WTC11 (cell line): ENCODE results near the gene AK8. TPM values are rescaled to one million over a fixed set of nuclear protein-coding genes. Genes with fewer than 3 reads are reported as not detected.

ENCODE experiments used
- ATAC-seq: fragments of 200-7000 bp; cut with Tn5 transposase; 2 replicates; pipeline ENCODE4 v1.10.0; 2021; ENCODE audit warnings: mild to moderate bottlenecking, moderate library complexity
- CTCF ChIA-PET: fragments of 300-600 bp; sonication (Branson Sonifier 250); formaldehyde crosslinking; loops from one replicate; lab custom pipeline; 2021; ENCODE audit warnings: antibody characterized with exemption; lab: Charles Lee
- POLR2A ChIA-PET: fragments of 350-600 bp; sonication (Branson Sonifier 250); formaldehyde crosslinking; loops from one replicate; lab custom pipeline; 2021; ENCODE audit warnings: antibody characterized with exemption; lab: Charles Lee
- DNase-seq: peaks from one replicate; pipeline ENCODE4 v3.0.0; 2021; ENCODE audit warnings: low spot score
- H3K27ac Mint-ChIP-seq: 2 replicates; pipeline ENCODE4 v1.8.0; 2021; ENCODE audit warnings: mixed read lengths
- H3K27me3 Mint-ChIP-seq: 2 replicates; pipeline ENCODE4 v1.8.0; 2021; ENCODE audit warnings: low read depth, mild to moderate bottlenecking, moderate library complexity, mixed read lengths
- H3K36me3 Mint-ChIP-seq: 2 replicates; pipeline ENCODE4 v1.8.0; 2021; ENCODE audit warnings: mixed read lengths
- H3K4me1 Mint-ChIP-seq: 2 replicates; pipeline ENCODE4 v1.8.0; 2022; ENCODE audit warnings: mixed read lengths
- H3K4me3 Mint-ChIP-seq: 2 replicates; pipeline ENCODE4 v1.8.0; 2021; ENCODE audit warnings: mild to moderate bottlenecking, moderate library complexity, mixed read lengths
- H3K9me3 Mint-ChIP-seq: 2 replicates; pipeline ENCODE4 v1.8.0; 2021; ENCODE audit warnings: mixed read lengths
- ATF6 ChIP-seq: sonication (generic); formaldehyde crosslinking; IDR thresholded peaks from 2 replicates; pipeline ENCODE4 v1.8.1; 2023; ENCODE audit warnings: mild to moderate bottlenecking, missing genetic modification reagents
- CDX4 ChIP-seq: fragments of 250-450 bp; sonication (Bioruptor Pico); IDR thresholded peaks from 2 replicates; pipeline ENCODE4 v1.9.0; 2021; ENCODE audit warnings: moderate library complexity, mild to moderate bottlenecking, inconsistent platforms, borderline replicate concordance
- ERG ChIP-seq: fragments of 250-450 bp; sonication (Bioruptor Pico); IDR thresholded peaks from 2 replicates; pipeline ENCODE4 v1.8.0; 2021; ENCODE audit warnings: mild to moderate bottlenecking
- FOXJ3 ChIP-seq: sonication (generic); formaldehyde crosslinking; IDR thresholded peaks from 2 replicates; pipeline ENCODE4 v1.9.0; 2021; ENCODE audit warnings: missing genetic modification reagents, mild to moderate bottlenecking, borderline replicate concordance
- FOXK1 ChIP-seq: sonication (generic); formaldehyde crosslinking; IDR thresholded peaks from 2 replicates; pipeline ENCODE4 v1.8.0; 2022; ENCODE audit warnings: mild to moderate bottlenecking, moderate library complexity, missing genetic modification reagents
- FOXP1 ChIP-seq: sonication (generic); formaldehyde crosslinking; IDR thresholded peaks from 2 replicates; pipeline ENCODE4 v1.8.0; 2022; ENCODE audit warnings: missing genetic modification reagents, mild to moderate bottlenecking, moderate library complexity, borderline replicate concordance
- NFATC4 ChIP-seq: fragments of 250-450 bp; sonication (Bioruptor Pico); IDR thresholded peaks from 2 replicates; pipeline ENCODE4 v1.9.0; 2021; ENCODE audit warnings: mild to moderate bottlenecking
- NR2C2 ChIP-seq: sonication (generic); formaldehyde crosslinking; IDR thresholded peaks from 2 replicates; pipeline ENCODE4 v1.8.0; 2022; ENCODE audit warnings: mild to moderate bottlenecking, missing genetic modification reagents
- OVOL2 ChIP-seq: fragments of 250-450 bp; sonication (Bioruptor Pico); IDR thresholded peaks from 2 replicates; pipeline ENCODE4 v1.9.0; 2021; ENCODE audit warnings: mild to moderate bottlenecking, borderline replicate concordance
- PRDM15 ChIP-seq: sonication (generic); formaldehyde crosslinking; IDR thresholded peaks from 2 replicates; pipeline ENCODE4 v1.8.0; 2022; ENCODE audit warnings: missing genetic modification reagents
- PRRX2 ChIP-seq: fragments of 250-450 bp; sonication (Bioruptor Pico); IDR thresholded peaks from 2 replicates; pipeline ENCODE4 v1.8.0; 2021; ENCODE audit warnings: mild to moderate bottlenecking
- TP53 ChIP-seq: sonication (generic); formaldehyde crosslinking; IDR thresholded peaks from 2 replicates; pipeline ENCODE4 v1.8.1; 2023; ENCODE audit warnings: mild to moderate bottlenecking, missing genetic modification reagents
- USF2 ChIP-seq: sonication (generic); formaldehyde crosslinking; IDR thresholded peaks from 2 replicates; pipeline ENCODE4 v1.8.1; 2023; ENCODE audit warnings: mild to moderate bottlenecking, missing genetic modification reagents, moderate library complexity
- ZNF423 ChIP-seq: fragments of 250-450 bp; sonication (Bioruptor Pico); IDR thresholded peaks from 2 replicates; pipeline ENCODE4 v2.1.2; 2022; ENCODE audit warnings: mild to moderate bottlenecking, moderate library complexity
- total RNA-seq: library from RNA; stranded (reverse); gene quantifications from 3 replicates; pipeline ENCODE4 v1.2.3, GENCODE V29; 2021
- TF ChIP-seq, protein P1 (sequence below): sonication (generic); formaldehyde crosslinking; IDR thresholded peaks from 2 replicates; pipeline ENCODE4 v1.8.1; 2023; ENCODE audit warnings: mild to moderate bottlenecking, moderate library complexity, missing genetic modification reagents
- TF ChIP-seq, protein P2 (sequence below): fragments of 250-450 bp; sonication (Bioruptor Pico); conservative IDR thresholded peaks from 2 replicates; pipeline ENCODE4 v1.9.0; 2021; ENCODE audit warnings: mild to moderate bottlenecking

The AK8 gene
- total RNA-seq, 1 experiment from 2014 or later: 0.48 TPM

DNA sequence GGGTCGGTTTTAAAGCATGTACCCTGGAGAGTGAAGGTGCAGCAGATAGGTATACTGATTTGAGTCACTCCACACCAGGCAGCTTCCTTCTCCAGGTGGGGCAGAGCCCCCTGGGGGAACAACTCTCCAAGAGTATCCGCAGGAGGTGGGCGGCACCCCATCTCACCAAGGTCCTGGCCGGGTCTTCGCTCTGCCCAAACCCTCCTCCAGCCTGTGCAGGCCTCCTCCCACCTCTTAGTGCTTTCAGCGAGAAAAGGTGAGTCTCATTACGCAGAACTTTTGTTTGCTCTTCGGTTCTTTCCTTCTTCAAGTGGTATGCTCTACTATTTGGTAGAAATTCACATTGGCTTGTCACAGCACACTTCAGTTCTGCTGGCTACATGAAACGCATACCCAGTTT lies 14.3 kb upstream of the AK8 start:
- Mint-ChIP-seq H3K27me3 (no peaks in the 10 kb centered on the region), H3K4me1 (no peaks in the 10 kb centered on the region; the same call in 1 of the 2 replicates), H3K4me3 (no peak overlapping the region), H3K9me3 (no peaks in the 10 kb centered on the region), H3K27ac (no peak overlapping the region), H3K36me3 (peaks cover 20% of the 10 kb centered on the region)
- CTCF ChIA-PET: interaction anchor here (0.9 to 1.8 kb wide), 2 partner anchors 9 to 130 kb away, joined by 3 to 5 read pairs; no protein-coding TSS in a partner anchor
- POLR2A ChIA-PET: no interaction called here
- TF ChIP-seq, protein P1, sequence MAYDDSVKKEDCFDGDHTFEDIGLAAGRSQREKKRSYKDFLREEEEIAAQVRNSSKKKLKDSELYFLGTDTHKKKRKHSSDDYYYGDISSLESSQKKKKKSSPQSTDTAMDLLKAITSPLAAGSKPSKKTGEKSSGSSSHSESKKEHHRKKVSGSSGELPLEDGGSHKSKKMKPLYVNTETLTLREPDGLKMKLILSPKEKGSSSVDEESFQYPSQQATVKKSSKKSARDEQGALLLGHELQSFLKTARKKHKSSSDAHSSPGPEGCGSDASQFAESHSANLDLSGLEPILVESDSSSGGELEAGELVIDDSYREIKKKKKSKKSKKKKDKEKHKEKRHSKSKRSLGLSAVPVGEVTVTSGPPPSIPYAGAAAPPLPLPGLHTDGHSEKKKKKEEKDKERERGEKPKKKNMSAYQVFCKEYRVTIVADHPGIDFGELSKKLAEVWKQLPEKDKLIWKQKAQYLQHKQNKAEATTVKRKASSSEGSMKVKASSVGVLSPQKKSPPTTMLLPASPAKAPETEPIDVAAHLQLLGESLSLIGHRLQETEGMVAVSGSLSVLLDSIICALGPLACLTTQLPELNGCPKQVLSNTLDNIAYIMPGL: no peak
- peak; percentile 93 for TF ChIP-seq PRDM15 (CRISPR knock-in tag)
- 0 out of 2 replicates have a peak, but pooled peaks have one; percentile 32 for TF ChIP-seq ZNF423 (CRISPR knock-in tag)
- ATAC-seq: no peak
- no peak for DNase-seq

- no peak for DNase-seq
- no peaks in the 10 kb centered on the region for H3K9me3 Mint-ChIP-seq
- ATAC-seq: no peak
- ChIA-PET POLR2A (no interaction called here), CTCF (no interaction called here)
- H3K27me3 Mint-ChIP-seq: no peaks in the 10 kb centered on the region
- no peaks in the 10 kb centered on the region; the same call in 1 of the 2 replicates for H3K4me1 Mint-ChIP-seq
- no peaks in the 10 kb centered on the region for H3K36me3 Mint-ChIP-seq
- TF ChIP-seq PRRX2 (CRISPR knock-in tag) (no peak), NFATC4 (CRISPR knock-in tag) (no peak), ATF6 (CRISPR knock-in tag) (no peak), NR2C2 (no peak)
- TF ChIP-seq, all 79 proteins: peak for 0
- Mint-ChIP-seq H3K27ac (no peak overlapping the region), H3K4me3 (no peak overlapping the region)
Observed at GRCh38 chr9:132888151-132888550, 10.1 kb upstream of the AK8 start.

GRCh38 chr9:132887181-132888120 lies 9.4 kb upstream of the AK8 start:
- ATAC-seq: no peak
- DNase-seq: no peak
- Mint-ChIP-seq H3K27ac (no peak overlapping the region), H3K27me3 (no peaks in the 10 kb centered on the region), H3K4me1 (no peaks in the 10 kb centered on the region), H3K9me3 (no peaks in the 10 kb centered on the region), H3K36me3 (no peaks in the 10 kb centered on the region), H3K4me3 (no peak overlapping the region)
- POLR2A ChIA-PET: no interaction called here
- CTCF ChIA-PET: interaction anchor here (1.0 kb wide), 1 partner anchor 83 kb away, joined by 3 read pairs; no protein-coding TSS in a partner anchor
- no peak for TF ChIP-seq OVOL2
- no peak for TF ChIP-seq ERG (CRISPR knock-in tag)
- TF ChIP-seq TP53 (CRISPR knock-in tag): no peak
- no peak for TF ChIP-seq FOXK1 (CRISPR knock-in tag)
- TF ChIP-seq FOXJ3 (CRISPR knock-in tag): no peak
- no peak for TF ChIP-seq FOXP1 (CRISPR knock-in tag)
- no peak for TF ChIP-seq NR2C2
- TF ChIP-seq USF2: no peak
- TF ChIP-seq, protein P2, sequence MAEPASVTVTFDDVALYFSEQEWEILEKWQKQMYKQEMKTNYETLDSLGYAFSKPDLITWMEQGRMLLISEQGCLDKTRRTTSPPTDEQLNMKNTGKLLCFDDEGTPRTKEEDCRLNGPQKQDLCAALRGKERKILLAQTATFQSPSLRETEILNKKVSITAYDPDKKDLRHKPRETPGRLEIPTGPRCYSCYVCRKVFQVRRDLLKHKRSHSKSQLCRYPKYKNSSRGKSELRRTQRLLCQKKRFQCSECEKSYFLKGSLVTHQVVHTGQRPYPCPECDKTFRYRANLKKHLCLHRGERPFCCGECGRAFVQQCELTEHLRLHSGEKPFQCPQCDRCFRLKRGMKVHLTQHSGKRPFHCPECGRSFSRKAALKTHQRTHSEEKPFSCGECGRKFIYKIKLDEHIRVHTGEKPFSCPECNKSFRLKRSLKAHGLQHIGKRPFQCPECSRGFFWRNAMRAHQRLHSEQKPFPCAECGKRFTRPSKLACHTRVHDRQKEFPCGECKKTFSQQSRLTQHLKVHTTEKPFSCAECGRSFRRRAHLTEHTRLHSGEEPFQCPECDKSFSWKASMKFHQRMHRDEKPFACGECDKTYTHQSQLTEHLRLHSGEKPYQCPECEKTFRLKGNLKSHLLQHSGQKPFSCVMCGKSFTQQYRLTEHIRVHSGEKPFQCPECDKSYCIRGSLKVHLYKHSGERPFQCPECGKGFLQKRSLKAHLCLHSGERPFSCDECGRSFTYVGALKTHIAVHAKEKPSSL (CRISPR knock-in tag): no peak
- TF ChIP-seq CDX4 (CRISPR knock-in tag): no peak
